GM21786 (cell line): ENCODE data around the gene ZNF219.

Experiments
- ATAC-seq: cut with Tn5 transposase; IDR thresholded peaks from one replicate; pipeline ENCODE4 v1.9.1; 2021; ENCODE audit not compliant: unreplicated experiment

Gene ZNF219

DNA sequence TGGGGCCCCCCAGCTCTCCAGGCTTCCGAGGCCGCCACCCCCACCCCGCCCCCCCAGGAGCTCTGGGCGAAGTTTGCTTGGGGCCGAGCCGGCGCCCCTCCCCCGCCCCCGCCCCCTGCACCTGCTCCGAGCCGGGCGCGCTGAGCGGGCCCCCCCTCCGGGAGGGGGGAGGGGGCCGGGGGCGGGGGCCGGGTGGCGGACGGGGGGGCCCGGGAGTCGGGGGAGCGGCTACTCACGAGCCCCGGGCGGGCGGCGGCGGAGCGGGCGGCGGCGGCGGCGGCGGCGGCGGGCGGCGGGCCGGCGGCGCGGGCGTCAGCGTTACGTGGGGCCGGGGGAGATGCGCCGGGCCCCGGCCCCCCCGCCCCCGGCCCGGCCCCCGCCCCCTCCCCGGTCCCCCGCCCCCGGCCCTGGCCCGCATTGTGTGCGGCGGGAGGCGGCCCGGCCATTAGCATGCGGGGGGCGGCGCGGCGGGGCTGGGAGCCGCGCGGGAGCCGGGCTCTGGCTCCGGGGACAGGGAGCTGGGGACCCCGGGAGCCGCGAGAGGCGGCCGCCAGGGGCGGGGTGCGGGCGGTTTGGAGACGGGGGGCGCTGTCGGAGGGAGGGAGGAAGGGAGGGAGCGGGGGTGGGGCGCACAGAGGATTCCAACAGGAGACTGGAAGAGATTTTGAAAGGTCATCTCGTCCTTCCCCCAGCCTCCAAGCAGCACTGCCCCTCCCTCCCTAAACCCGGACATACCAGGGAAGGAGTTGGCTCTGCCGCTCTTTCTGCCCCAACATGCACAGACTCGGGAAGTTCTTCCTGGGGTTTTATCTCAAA, at the start of gene ZNF219:
Gene ZNF219 (minus strand): TSS at position 580 of the 816 bp plus-strand sequence. CDS start 5,064 bp downstream, outside the sequence.
- no peak for ATAC-seq

DNA sequence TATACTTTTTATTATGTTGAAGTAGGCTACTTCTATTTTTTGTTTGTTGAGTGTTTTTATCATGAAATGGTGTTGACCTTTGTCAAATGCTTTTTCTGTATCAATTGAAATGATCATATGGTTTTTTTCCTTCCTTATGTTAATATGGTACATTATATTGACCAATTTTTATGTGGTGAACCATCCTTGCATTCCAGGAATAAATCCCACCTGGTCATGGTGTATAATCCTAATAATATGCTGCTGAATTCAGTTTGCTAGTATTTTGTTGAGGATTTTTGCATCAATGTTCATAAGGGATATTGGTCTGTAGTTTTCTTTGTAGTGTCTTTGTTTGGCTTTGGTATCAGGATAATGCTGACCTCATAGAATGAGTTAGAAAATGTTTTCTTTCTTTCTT, 47.0 kb upstream of the ZNF219 start:
- ATAC-seq: no peak

DNA sequence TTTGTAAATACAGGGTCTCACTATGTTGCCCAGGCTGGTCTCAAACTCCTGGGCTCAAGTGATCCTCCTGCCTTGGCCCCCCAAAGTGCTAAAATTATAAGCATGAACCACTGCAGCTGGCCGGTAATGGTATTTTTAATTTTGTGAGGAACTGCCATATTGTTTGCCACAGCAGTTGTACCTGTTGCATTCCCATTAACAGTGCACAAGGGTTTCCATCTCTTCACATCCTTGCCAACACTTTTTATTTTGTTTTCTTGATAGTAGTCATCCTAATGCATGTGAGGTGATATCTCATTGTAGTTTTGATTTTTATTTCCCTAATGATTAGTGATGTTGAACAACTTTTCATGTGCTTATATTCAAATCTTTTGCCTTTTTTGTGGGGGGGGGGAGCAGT, 43.9 kb upstream of the ZNF219 start:
- no peak for ATAC-seq

DNA sequence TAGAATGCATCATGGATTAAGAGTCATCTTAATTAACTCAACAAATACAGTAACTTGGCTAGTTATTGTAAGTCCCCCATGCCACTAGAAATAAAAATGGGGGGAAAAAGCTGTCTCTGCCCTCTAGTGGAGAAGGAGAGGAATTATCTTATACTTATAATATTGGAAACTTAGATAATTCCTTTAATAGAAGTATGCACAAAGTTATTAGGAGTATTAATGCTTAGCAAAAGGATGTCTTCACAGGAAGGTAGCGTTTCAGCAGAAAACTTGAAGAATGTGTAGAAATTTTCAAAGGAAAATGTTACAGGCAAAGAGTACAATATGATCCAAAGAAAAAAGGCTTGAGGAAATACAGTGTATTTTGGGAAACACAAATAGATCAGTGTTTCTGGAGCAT, 37.6 kb upstream of the ZNF219 start:
- no peak for ATAC-seq

DNA sequence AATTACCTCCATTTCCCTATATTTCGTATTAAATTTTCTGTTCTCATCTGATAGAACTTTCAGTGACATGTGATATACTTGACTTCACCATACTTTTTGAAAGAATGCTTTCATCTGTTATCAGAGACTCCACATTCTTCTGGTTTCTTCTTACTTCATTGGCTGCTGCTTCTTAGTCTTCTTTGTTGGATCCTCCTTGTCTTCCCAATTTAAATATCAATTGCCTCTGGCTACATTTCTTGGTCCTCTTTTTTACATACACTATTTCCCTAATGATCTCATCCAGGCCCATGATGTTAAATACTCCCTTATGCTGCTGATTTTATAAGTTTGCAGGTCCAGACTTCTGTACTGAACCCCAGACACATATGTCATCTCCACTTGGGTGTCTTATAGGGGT, 35.4 kb upstream of the ZNF219 start:
- ATAC-seq: no peak

DNA sequence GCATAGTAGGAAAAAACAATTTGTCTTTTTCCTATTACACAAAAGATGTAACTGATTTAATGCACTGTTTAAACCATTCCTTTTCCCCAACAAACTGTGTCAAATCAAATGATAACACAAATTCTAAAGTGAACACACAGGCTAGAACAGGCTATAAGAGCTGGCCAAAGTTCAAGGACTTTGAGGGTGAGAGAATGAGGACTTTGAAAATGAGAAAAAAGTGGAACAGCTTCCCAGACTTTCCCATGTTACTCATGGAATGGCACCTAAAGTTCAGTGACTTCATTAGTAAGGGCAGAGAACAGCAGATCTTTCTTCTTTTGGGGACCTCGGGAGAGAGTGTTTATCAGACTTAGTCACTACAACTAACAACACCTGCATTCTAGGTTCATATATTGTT, 25.0 kb upstream of the ZNF219 start:
- ATAC-seq: no peak

DNA sequence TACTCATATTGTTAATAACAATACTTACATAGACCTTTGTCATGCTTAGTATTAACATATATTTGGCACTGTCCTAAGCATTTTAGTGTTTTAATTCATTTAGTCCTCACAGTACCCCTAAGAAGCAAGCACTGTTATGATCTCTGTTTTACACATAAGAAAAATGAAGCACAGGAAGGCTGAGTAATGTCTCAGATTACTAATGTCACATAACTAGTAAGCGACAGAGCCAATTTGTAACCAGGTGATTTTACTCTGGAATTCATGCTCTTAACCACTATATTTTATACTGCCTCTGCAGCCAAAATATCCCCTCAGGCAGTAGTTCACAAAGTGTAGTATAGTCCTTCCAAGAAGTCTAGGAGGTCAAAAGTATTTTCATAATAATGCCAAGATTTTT, 22.7 kb upstream of the ZNF219 start:
- ATAC-seq: no peak

DNA sequence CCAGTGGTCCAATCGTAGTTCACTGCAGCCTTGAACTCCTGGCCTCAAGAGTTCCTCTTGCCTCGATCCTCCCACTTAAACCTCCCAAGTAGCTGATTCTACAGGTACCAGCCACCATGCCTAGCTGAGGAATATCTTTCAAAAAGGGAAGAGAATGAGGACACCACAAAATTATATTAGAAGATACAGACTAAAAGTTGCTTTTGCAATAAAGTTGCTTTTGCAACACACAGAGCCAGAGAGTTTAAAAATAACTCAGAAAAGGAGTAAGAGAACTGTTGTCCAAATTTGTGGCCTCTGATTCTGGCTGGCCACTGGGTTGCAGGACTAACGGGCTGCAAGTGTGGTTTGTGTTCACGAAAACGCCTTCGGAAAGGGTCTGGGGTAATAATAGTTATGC, 22.2 kb upstream of the ZNF219 start:
- no peak for ATAC-seq

DNA sequence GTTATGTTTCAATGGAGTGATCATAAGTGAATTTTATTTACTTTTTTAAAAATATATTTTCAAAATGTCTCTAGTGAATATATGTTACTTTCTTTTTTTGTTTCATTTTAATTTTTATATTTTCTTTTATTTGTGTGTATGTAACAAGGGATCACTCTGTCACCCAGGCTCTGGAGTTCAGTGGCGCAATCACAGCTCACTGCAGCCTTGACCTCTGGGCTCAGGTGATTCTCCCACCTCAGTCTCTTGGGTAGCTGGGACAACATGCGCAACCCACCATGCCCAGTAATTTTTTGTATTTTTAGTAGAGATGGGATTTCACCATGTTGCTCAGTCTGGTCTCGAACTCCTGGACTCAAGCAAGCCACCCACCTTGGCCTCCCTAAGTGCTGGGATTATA, 20.5 kb upstream of the ZNF219 start:
- no peak for ATAC-seq

DNA sequence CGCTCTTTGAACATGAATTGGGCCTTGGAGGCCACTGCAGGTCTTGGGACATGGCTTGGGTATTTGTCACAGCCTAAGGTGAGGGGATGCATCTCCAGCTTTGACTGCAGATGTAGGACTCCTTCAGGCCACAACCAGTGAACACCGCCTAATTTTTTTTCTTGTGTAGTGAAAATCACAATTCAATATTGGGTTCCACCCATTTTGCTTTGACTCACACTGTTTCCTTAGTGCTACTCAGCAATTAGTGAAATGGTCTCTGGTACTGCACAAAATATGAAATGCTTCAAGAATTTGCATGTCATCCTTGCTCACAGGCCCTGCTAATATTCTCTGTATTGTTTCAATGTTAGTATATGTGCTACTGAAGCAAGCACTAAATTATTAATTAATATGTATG, 14.9 kb upstream of the ZNF219 start:
- ATAC-seq: no peak

DNA sequence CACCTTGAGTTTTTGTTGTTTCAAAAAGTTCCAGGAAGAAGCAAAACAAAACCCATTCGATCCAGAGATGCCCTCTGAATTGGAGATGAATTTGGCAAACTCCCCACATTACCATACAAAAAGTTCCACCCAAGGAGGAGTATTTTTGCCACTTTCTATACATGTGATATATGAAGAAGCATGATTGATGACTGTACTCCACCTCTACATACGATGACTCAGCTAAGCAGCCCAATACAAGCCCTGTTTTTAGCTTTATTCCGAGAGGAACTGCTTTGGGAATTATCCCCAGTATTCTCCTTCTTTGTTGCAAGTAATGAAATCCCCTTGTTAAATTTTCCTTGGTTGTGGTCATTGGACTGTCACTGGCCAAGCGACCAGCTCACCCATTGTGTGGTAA, 13.8 kb upstream of the ZNF219 start:
- ATAC-seq: no peak

DNA sequence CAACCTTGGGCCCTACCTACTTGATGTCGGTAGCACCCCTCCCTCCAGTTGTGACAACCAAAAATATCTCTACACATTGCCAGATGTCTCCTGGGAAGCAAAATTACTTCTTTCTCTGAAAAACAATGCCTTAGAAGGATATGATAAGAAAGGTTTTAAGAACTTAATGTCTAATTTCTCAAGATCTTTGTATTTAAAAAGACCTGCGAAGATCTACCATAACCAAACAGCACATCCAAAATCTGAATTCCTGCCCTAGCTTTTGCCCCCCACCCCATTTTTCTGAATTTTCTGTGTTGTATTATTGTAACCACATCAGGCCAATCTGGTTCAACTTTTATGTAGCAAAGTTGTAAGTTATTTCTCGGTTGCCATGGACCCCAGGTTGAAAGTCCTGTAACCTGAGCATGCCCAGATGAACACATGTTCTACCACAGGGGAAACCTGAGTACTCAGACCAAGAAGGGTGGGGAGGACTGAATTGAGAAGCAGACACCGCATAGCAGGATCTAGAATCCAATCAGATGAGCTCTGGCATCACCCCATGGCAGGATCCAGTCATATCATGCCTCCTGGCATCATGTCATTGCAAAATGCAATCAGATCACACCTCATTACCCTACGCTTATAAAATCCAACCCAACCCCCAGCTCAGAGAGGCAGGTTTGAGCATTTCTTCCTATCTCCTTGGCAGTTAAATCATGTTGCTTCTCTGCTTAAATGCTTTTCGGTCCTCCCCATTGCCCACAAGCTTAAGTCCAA, 11.1 kb upstream of the ZNF219 start:
- peak; percentile 32 for ATAC-seq

DNA sequence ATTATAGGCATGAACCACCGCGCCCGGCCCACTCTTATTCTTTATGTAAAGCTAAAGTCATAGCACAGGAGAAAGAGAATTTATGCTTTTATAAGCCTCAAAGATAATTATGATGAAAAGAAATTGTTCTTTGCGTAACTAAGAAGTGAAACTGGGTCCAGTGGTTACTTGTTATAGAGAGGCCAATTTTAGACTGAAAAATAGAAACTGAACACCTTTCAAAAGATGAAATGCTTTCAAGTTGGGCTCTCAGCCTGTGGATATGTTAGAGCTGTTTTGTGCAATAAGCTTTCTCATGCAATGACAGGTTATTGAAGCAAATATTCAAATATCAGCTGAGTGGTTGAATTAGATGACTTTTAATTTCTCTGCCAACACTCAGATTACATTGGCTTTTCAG, 10.3 kb upstream of the ZNF219 start:
- ATAC-seq: no peak

DNA sequence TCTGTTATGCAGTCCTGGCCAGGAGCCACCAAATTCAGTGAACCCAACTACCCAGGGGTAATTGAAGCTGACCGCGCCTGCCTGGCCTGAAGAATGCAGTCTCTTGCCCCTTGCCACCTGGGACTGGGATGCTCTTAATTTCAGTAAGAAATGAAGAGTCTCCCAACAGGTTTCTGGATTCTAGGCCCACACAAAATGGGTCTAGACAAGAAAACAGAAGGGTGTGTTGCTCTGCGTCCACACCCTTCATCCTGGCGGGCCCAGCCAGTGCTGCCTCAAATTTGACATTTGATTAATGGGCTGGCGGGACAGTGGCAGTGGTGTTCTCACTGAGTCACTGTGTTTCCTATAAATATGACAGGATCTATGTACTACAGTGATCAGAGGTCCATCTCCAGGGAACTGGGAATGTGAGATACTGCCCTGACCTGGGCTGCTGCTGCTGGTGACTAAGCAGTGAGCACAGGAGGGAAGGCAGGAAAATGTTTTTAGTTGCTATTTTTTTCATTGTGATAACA, 8.9 kb upstream of the ZNF219 start:
- ATAC-seq: no peak

DNA sequence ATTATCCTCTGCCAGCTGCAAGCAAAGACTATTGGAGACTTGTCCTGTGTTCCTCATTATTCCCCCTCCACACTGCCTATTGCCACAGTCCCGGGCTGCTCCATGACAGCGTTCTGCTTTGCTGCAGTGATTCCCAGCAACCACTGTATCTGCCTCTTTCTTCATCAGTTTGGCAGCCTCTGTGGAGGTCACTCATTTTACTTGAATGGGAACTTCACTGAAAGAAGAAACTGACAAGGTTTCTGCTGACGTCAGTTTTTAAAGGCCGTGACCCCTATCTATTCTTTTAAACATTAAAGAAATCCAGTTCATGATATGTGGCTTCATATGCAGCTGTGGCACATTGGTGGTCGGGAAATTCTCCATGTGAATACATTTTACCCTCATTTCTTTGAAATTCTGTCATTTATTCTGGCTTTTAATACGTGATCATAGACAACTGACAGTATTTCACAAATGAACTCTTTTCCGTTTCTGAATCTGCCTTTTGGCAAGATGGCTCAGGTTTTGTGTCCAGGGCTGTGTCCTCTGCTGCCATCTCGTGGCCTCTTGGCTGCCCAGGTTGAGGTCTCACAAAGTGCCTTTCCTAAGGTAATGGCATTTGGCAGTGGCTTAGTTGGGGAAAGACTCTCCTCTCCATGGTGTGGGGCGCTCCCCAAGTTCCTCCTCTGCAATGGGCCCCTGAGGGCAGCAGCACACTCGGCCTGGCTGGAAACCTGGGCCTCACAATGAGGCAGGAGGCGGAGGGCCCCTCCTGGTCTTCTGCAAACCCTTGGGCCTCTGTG, 8.2 kb upstream of the ZNF219 start:
- no peak for ATAC-seq

DNA sequence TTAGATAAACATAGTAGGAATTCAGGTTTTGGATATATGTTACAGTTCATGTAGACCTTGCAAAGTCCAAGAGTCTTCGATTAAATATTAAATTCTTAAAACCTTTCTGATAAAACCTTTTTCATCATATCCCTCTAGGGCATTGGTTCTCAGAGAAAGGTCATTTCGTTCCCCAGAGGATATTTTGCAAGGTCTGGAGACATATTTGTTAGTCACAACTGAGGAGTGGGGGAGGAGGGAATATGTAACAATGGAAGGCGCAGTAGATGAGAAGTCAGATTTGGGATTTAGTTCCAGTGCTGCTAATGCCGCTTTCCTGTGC, 7.7 kb upstream of the ZNF219 start:
- no peak for ATAC-seq

DNA sequence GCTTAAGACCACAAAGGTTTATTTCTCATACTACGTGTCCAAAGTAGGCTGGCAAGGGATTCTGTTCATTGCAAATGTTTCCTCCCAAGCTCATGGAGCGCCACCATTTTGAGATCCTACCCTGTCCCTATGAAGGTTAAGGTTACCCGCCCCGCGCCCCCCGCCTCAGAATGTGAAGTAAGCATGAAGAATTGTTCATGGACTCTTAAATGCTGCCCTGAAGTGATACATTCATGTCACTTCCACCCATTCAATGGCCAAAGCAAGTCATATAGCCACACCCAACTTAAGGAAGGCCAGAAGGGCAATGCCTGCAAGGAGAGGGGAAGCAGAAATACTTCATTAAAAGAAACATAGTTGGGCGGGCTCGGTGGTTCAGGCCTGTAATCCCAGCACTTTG, 6.6 kb upstream of the ZNF219 start:
- no peak for ATAC-seq

DNA sequence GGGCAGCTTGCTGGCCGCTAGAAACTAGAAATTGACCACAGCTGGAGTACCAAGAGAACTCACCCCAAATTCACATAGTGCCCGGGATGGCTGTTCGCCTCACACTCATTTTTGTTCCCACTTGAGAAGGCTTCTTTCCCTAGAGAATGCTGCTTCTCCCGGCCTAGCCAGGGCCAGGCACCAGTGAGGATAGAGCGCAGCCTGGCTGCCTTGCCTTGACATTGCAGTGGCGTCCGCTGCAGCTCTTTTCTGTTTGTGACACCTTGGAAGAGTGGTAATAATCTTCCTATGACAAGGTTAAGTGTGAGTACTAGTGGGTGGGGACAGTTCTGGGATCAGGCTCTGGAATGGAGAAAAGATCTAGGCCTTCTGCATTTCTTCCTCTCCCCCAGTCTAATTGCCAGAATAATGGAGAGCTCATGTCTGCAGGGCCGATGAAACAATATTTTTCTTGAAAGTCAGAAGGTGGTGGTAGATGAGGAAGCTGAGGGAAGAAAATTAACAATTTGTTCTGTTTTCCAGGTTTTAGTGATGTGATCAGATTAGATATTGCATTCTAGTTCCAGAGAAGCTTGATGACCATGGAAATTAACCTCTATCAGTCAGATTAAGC, 6.1 kb upstream of the ZNF219 start:
- ATAC-seq: peak; percentile 34

DNA sequence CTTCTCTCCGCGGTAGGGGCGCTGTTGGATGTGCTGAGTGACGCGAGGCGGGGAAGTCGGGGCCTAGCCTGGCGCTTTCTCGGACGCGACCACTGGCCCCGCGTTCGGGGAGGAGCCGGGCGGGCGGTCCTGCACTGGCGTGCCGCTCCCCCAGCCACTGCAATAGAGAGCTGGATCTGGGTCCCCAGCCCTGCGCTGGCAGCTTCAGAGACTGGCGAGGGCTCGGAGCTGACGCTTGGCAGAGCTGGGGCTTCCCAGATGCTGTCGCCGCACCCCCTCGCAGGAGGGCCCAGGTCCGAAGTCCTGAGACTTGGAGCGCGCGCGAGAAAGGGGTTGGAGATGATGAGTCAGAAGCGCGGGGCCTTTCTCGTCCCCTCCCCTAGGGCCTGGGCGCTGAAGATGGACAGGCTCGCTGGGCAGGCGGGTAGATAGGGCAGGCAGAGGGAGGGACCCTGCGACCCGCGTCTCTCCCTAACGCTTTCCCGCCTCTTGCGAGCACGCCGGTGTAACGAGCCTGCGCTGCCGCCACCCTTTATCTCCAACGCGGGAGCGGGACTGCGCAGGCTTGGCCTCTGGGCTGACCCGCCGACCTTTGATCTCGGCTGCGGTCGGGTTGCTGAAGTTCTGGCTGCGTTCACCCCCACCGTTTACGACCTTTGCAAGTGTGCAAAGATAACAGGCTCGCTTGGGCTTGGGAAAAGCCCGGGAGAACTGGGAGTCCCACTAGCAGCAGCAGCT, 5.4 kb upstream of the ZNF219 start:
- ATAC-seq: peak; percentile 92

DNA sequence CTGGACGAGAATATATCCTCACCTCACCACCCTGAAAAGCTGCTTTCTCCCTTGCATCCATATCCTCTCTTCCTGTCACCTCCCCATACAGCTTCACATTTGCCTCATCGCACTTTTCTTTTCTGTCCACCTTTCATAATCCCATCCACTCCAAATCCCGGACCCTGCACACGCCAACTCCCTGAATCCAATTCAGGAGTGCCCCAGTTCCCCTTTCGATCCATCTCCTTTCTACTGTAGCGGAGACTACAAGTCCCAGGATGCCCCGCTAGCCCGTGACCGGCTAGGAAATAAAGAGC, 4.9 kb upstream of the ZNF219 start:
- ATAC-seq: no peak
